Right lobe of liver (tissue), 4 donors: ENCODE data around the gene RHEX.

Source experiments
- CTCF ChIP-seq, 4 donors: fragments of 200-600 bp in 3 of 4; fragments of 450-650 bp in 1 of 4; IDR thresholded peaks; one replicate each; pipeline versions ENCODE4 v1.5.1 to v1.8.0; 2016 to 2022; ENCODE audit warnings: antibody characterized with exemption in 4 of 4, mild to moderate bottlenecking in 2 of 4
- POLR2A ChIP-seq: fragments of 450-650 bp; IDR thresholded peaks from one replicate; pipeline ENCODE4 v1.6.1; 2017; ENCODE audit warnings: antibody characterized with exemption, mild to moderate bottlenecking
- donor health status: DM: no; HTN: no; CAD: no.
- donor health status: DM: no; HTN: no; CAD: no.
- donor health status: DM: no; HTN: yes; CAD: no.

- no peak for TF ChIP-seq CTCF (IDR thresholded peaks at IDR 0.05)
- no peak for TF ChIP-seq POLR2A
Measured at GRCh38 chr1:206030191-206030590, 22.8 kb upstream of the RHEX start.
